ENCODE results near the gene AGAP2.
"Not testable (repeated sequence)": the region's sequence is repeated elsewhere in the genome, so short reads cannot be mapped to it uniquely, and the experiment has no call there.

AGAP2 gene

DNA sequence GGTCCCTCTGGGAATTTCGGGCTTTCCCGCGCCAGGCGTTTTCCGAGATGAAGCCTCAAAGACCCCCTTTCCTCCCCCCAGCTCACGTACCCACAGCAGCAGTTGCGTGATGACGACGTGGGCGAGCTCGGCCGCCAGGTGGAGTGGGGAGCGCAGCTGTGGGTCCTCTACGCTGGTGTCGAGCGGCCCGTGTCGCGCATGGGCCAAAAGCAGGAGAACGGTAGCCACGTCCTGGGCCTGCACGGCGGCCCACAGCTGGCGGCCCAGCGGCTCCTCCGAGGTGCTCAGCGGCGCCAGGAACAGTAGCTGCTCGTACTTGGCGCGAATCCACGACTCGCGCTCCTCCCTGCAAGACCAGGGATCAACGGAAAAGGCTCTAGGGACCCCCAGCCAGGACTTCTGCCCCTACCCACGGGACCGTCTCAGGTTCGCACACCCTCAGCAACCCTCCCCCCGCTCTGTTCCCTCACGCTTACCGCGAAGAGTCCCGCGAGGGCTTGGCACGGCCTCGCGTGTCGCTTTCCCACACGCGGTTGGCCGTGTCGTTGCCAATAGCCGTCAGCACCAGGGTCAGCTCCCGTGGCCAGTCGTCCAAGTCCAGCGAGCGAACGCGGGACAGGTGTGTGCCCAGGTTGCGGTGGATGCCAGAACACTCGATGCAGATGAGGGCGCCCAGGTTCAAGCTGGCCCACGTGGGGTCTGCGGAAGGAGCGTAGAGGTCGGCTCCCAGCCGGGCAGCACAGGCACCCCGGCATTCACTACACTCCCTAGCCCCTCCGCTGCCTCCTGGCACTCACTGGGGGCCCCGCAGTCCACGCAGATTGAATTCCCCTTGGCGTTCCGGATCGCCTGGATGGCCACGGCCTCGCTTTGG lies 11.4 kb downstream of the AGAP2 start:
- in situ Hi-C loops (cut with MboI; ENCODE audit: low pct_unique_long_range_greater_than_20kb, low sequenced_read_pairs) = no loop called here
- no peak for DNase-seq

GRCh38 chr12:57726151-57726883 lies 12.2 kb downstream of the AGAP2 start:
- in situ Hi-C loops (cut with MboI; ENCODE audit: low pct_unique_long_range_greater_than_20kb, low sequenced_read_pairs) = no loop called here
- DNase-seq = no peak

DNA sequence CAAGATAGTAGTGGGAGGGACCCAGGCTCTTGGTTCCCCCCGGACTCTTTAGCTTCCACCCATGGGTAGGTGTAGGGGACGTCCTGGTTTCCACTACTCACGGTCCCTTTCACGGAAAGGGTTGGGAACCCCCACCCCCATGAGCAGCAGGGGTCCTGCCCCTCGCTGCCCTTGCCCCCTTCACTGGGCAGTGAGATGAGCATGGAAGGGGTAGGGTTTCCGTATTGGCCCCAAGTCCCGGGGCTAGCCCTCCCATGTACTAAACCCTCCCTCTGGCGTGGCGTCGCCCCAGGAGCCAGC lies 12.7 kb downstream of the AGAP2 start:
- in situ Hi-C loops (cut with MboI; ENCODE audit: low pct_unique_long_range_greater_than_20kb, low sequenced_read_pairs) = no loop called here

DNA sequence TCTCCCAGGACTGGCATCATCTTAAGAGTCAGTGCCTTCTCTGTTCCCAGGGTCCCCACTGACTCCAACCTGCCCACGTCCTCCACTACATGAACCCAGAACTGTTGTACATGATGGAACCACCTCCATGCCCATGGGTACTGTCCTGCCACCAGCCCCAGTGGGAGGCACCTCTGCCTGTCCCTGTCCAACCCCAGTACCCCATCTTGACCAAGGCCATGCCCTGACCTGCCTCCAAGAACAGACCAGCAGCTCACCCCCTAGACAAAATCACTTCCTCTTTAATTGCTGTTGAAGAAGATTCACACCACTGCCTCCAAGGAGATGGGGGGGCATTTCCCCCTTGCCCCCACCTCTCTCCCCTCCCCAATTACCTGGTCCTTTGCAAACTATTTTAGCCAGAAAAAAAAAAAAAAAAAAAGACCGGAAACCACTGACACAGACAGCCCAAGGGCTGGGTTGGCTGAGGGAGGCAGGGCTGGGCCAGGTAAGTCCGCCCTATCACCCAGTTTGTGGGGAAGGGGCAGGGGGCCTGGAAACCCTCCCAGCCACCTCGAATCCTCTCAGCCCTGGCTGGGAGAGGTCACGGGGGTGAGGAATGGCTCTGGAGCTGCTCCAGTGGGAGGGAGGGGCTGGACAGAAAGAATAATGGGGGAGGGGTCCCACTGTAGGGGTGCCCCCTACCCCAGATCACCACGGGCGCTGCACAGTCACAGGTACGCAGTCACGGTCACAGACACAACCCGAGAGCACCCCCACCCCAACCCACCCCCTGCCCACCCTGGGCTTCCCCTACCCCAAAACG lies 13.4 kb downstream of the AGAP2 start:
- in situ Hi-C loops (cut with MboI; ENCODE audit: low pct_unique_long_range_greater_than_20kb, low sequenced_read_pairs) = no loop called here
- DNase-seq = no peak

More for the DNA sequence above, 12.7 kb downstream of the AGAP2 start:
- no peak for DNase-seq

- in situ Hi-C loops (cut with MboI; ENCODE audit: low pct_unique_long_range_greater_than_20kb, low sequenced_read_pairs) = no loop called here
- DNase-seq = no peak
Observed at GRCh38 chr12:57724003-57724935, 14.3 kb downstream of the AGAP2 start.

GRCh38 chr12:57723630-57723962 lies 14.9 kb downstream of the AGAP2 start:
- no peak for DNase-seq
- in situ Hi-C loops (cut with MboI; ENCODE audit: low pct_unique_long_range_greater_than_20kb, low sequenced_read_pairs) = no loop called here

- in situ Hi-C loops (cut with MboI; ENCODE audit: low pct_unique_long_range_greater_than_20kb, low sequenced_read_pairs) = no loop called here
- DNase-seq = no peak
Observed at GRCh38 chr12:57722716-57723629, 15.6 kb downstream of the AGAP2 start.

DNA sequence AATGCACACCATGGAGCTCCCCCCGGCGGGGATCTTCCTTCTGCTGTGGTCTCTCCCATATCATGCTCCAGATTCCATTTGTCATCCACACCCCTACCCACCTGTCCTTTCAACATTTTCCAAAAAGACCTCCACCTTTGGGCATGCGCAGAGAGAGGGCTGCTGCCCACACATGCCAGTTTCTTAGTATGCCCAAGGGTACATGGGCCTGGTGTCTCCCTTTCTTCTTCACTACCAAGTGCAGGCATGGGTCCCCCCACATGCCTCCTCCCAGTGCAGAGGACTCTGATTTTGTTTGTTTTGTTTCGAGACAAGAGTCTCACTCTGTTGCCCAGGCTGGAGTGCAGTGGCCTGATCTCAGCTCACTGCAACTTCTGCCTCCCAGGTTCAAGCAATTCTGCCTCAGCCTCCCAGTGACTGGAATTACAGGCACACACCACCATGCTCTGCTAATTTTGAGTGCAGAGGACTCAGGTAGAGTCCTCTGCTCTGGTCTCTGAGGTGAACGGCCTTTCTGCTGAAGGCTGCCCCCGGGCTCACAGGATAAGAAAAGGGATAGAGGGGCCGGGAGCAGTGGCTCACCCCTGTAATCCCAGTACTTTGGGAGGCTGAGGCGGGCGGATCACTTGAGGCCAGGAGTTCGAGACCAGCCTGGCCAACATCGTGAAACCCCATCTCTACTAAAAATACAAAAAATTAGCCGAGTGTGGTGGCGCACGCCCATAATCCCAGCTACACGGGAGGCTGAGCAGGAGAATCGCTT lies 16.5 kb downstream of the AGAP2 start:
- in situ Hi-C loops (cut with MboI; ENCODE audit: low pct_unique_long_range_greater_than_20kb, low sequenced_read_pairs); DNase-seq: not testable (repeated sequence)

DNA sequence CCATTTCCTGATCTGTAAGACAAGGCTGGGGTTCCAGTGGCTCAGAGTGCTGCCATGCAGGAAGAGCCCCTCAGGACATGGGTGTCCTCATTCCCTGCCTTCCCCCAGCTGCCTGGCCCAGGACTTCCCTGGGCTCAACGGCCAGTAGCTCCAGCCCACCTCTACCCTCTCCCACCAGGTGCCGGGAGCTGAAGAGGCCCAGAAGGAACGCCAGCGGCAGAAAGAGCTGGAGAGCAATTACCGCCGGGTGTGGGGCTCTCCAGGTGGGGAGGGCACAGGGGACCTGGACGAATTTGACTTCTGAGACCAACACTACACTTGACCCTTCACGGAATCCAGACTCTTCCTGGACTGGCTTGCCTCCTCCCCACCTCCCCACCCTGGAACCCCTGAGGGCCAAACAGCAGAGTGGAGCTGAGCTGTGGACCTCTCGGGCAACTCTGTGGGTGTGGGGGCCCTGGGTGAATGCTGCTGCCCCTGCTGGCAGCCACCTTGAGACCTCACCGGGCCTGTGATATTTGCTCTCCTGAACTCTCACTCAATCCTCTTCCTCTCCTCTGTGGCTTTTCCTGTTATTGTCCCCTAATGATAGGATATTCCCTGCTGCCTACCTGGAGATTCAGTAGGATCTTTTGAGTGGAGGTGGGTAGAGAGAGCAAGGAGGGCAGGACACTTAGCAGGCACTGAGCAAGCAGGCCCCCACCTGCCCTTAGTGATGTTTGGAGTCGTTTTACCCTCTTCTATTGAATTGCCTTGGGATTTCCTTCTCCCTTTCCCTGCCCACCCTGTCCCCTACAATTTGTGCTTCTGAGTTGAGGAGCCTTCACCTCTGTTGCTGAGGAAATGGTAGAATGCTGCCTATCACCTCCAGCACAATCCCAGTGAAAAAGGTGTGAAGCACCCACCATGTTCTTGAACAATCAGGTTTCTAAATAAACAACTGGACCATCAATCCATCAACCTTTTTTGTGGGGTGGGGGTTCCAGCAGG lies 17.6 kb downstream of the AGAP2 start:
- no peak for DNase-seq
- in situ Hi-C loops (cut with MboI; ENCODE audit: low pct_unique_long_range_greater_than_20kb, low sequenced_read_pairs) = no loop called here

DNA sequence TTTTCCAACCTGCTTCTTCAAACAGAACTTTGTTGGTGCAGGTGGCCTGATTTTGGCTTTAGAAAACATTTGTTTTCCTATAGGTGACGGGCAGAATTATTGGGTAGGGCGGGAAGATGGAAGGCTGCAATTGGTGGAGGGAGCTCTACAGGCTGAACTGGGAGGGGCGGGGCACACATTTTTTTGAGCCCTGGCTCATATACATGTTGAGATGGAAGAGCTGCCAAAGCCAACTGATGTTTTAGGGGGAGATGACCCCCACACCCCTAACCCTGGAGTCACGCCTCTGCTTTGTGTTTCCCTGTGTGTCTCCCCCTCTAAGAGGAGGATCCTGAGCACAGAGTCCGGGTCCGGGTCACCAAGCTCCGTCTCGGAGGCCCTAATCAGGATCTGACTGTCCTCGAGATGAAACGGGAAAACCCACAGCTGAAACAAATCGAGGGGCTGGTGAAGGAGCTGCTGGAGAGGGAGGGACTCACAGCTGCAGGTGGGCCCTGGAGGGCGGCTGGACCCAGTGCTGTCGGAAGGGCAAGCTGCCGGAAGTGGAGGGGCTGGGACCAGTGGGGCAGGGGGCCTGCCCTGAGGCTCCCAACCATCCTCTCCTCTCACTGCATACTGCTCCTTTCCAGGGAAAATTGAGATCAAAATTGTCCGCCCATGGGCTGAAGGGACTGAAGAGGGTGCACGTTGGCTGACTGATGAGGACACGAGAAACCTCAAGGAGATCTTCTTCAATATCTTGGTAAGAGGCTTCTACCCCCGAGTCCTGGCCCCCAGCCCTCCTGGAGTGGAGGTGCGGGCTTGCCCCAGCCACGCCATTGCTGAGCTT lies 18.6 kb downstream of the AGAP2 start:
- DNase-seq = no peak
- in situ Hi-C loops (cut with MboI; ENCODE audit: low pct_unique_long_range_greater_than_20kb, low sequenced_read_pairs) = no loop called here

- in situ Hi-C loops (cut with MboI; ENCODE audit: low pct_unique_long_range_greater_than_20kb, low sequenced_read_pairs) = no loop called here
- DNase-seq = no peak
Observed at GRCh38 chr12:57718641-57719528, 19.7 kb downstream of the AGAP2 start.

- DNase-seq = no peak
- in situ Hi-C loops (cut with MboI; ENCODE audit: low pct_unique_long_range_greater_than_20kb, low sequenced_read_pairs) = no loop called here
Observed at GRCh38 chr12:57717846-57718640, 20.5 kb downstream of the AGAP2 start.

DNA sequence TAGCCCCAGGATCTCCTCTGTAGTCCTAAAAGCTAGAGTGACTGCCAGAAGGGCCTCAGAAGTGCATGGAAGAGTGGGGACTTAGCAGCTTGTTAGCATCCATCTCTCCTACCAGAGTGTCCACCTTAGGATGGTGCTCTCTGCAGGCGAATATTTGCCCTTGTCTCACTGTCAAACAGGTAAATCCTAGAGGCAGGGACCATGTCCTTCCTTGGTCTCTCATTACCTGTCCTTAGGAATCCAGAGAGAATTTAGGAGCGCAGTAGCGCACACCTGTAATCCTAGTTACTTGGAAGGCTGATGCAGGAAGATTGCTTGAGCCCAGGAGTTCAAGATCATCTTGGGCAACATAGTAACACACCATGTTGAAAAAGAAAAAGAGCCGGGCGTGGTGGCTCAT lies 21.4 kb downstream of the AGAP2 start:
- in situ Hi-C loops (cut with MboI; ENCODE audit: low pct_unique_long_range_greater_than_20kb, low sequenced_read_pairs) = no loop called here
- DNase-seq = no peak

DNA sequence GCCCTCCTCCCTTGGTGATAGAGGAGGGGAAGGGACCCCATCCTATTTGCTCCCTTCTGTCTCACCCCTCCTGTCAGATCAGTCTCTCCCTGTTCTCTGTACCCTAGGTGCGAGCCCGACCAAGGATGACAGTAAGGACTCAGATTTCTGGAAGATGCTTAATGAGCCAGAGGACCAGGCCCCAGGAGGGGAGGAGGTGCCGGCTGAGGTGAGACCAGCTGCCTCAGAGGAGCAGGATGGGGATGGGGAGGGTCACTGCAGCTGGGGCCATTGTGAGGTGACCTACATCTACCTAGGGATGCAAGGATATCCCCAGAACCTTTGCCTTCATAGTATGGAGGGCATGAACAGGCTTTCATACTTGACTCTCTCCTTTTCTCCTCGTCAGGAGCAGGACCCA lies 22.2 kb downstream of the AGAP2 start:
- in situ Hi-C loops (cut with MboI; ENCODE audit: low pct_unique_long_range_greater_than_20kb, low sequenced_read_pairs) = no loop called here
- DNase-seq = no peak

Data from KBM-7 (cell line).